ENCODE measurements around the gene MAPK8.
A peak's percentile ranks its signal among the peaks of the same experiment; 100 is the strongest.

MAPK8 gene

GRCh38 chr10:48294431-48294830 lies 12.0 kb upstream of the MAPK8 start:
- DNase-seq: no peak

- no peak for DNase-seq
Measured at GRCh38 chr10:48296576-48297098, 9.8 kb upstream of the MAPK8 start.

- DNase-seq: no peak
Measured at GRCh38 chr10:48299066-48299465, 7.4 kb upstream of the MAPK8 start.

- no peak for DNase-seq
Measured at GRCh38 chr10:48299692-48300091, 6.8 kb upstream of the MAPK8 start.

- DNase-seq: no peak
Measured at GRCh38 chr10:48300556-48300955, 5.9 kb upstream of the MAPK8 start.

- no peak for DNase-seq
Measured at GRCh38 chr10:48302515-48303476, 3.7 kb upstream of the MAPK8 start.

GRCh38 chr10:48305905-48306264 lies 592 bp upstream of the MAPK8 start:
- DNase-seq: no peak

GRCh38 chr10:48306870-48307710 lies 613 bp downstream of the MAPK8 start:
- DNase-seq: peak; percentile 20

GRCh38 chr10:48307711-48308018 lies 1.2 kb downstream of the MAPK8 start:
- peak; percentile 8 for DNase-seq

- no peak for DNase-seq
Measured at GRCh38 chr10:48309711-48310226, 3.3 kb downstream of the MAPK8 start.

GRCh38 chr10:48314107-48314506 lies 7.6 kb downstream of the MAPK8 start:
- DNase-seq: no peak

GRCh38 chr10:48316236-48316635 lies 9.8 kb downstream of the MAPK8 start:
- no peak for DNase-seq

GRCh38 chr10:48317321-48317990 lies 11.0 kb downstream of the MAPK8 start:
- no peak for DNase-seq

- no peak for DNase-seq
Measured at GRCh38 chr10:48322017-48322416, 15.5 kb downstream of the MAPK8 start.

GRCh38 chr10:48324580-48324979 lies 18.1 kb downstream of the MAPK8 start:
- no peak for DNase-seq

- DNase-seq: no peak
Measured at GRCh38 chr10:48330269-48330668, 23.8 kb downstream of the MAPK8 start.

- no peak for DNase-seq
Measured at GRCh38 chr10:48331436-48331835, 25.0 kb downstream of the MAPK8 start.

GRCh38 chr10:48332166-48332870 lies 25.8 kb downstream of the MAPK8 start:
- DNase-seq: peak; percentile 3

- DNase-seq: no peak
Measured at GRCh38 chr10:48332871-48333216, 26.4 kb downstream of the MAPK8 start.

- no peak for DNase-seq
Measured at GRCh38 chr10:48333856-48334255, 27.4 kb downstream of the MAPK8 start.

- DNase-seq: no peak
Measured at GRCh38 chr10:48335788-48336187, 29.3 kb downstream of the MAPK8 start.

- no peak for DNase-seq
Measured at GRCh38 chr10:48336978-48337599, 30.6 kb downstream of the MAPK8 start.

Measured in NCI-H748 treated with DMSO at 0.1 percent for 48 hours (cell line).